ENCODE measurements around the gene DEPDC1B.

DNA sequence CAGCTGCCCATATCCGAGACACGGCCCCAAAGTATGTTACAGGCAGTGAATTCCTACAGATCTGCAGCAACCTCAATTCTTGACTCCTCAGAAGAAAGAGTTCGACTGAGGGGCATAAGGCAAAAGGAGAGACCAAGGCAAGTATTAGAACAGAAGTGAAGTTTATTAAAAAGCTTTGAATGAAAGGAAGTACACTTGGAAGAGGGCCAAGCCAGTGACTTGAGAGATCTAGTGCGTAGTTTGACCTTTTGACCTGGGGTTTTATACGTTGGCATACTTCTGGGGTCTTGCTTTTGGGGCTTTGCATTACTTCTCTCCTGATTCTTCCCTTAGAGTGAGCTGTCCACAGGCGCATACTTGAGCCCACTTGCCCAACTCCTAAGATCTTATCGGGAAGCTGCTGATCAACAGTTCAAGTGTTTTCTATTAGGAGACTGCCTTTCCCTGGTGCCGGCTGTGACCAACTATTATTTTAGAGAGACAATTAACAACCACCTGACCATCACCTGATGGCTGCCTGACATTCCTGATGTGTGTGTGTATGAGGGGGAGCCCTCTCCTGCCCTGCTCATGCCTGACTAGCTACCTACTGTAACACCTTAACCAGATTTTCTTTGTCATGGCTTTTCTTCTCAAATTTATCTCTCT is 1.5 kb upstream of the DEPDC1B start:
- TF ChIP-seq CTCF (conservative IDR thresholded peaks at IDR 0.05; ENCODE audit: low read length) (no peak), EZH2phosphoT487 (IDR thresholded peaks at IDR 0.05; ENCODE audit: borderline replicate concordance) (no peak)

All from Loucy (cell line).